Left colon (tissue), 2 donors: Measurements from ENCODE around the gene UNC45A. TPM values are rescaled to one million over a fixed set of nuclear protein-coding genes. Genes with fewer than 3 reads are reported as not detected.
A peak's percentile ranks its signal among the peaks of the same experiment; 100 is the strongest.
"Not testable (repeated sequence)": the region's sequence is repeated elsewhere in the genome, so short reads cannot be mapped to it uniquely, and the experiment has no call there.

ENCODE experiments used
- ATAC-seq: fragments of 200-7000 bp; cut with Tn5 transposase; one replicate; pipeline ENCODE4 v1.9.1; 2020; ENCODE audit warnings: mild to moderate bottlenecking, moderate library complexity
- DNase-seq, 2 donors: peaks; one replicate each; pipeline ENCODE4 v3.0.0-alpha.2; 2020
- intact Hi-C, 2 donors: fragments of 100-400 bp; cut with DNase I in 1 of 2; cut with micrococcal nuclease in 1 of 2; formaldehyde crosslinking; loops; one replicate each; pipeline versions ENCODE4 v1.11.2 to v1.14.0; 2022; cut with DNase I, micrococcal nuclease
- total RNA-seq, 2 donors: library from RNA; stranded (reverse); fragmentation: NEBNext Ultra II Directional; extraction: Animal tissue kit (Norgen Biotek cat#: 25700); gene quantifications; one replicate each; pipeline ENCODE4 v1.2.1, GENCODE V29; 2021
- donor health status: DM: no; HTN: no; CAD: no.
- donor health status: DM: yes; HTN: yes; CAD: no.

UNC45A gene
- total RNA-seq, 2 donors from 2014 or later = 53.0 to 58.1 TPM

- no peak for ATAC-seq
- intact Hi-C loops = no loop called here
- no peak for DNase-seq
Observed at GRCh38 chr15:90914305-90915080, 20.6 kb upstream of the UNC45A start.

DNA sequence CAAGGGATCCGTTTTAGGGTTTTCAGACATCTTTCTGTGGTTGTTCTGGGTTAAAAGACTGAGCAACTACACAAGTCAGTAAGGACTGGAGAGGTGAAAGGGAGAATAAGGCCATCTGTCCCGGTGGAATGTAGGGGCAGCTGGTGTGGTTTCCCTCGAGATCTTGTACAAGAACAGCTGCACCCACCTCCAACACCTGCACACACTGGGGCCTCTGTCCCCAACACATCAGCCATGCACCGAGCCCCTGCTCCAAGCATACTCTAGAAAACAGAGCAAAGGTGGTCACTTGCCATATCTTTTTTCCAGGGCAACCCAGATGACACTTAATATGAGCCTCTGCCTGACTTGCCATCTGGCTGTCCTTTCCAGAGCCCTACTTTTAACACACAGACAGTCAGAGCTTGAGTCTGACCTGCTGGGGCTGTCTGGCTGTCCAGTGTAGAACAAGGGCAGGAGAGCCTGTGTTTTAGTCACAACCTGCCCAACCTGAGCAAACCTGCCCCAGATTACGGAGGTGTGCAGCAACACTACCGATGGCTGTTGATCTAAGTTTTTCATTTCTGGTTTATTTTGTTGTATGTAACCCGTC lies 19.8 kb upstream of the UNC45A start:
- DNase-seq (no peak), ATAC-seq (no peak)
- intact Hi-C loops = no loop called here

- ATAC-seq (no peak), DNase-seq (peak; percentile 34 to 56)
- intact Hi-C loops = no loop called here
Observed at GRCh38 chr15:90915808-90916440, 19.2 kb upstream of the UNC45A start.

DNA sequence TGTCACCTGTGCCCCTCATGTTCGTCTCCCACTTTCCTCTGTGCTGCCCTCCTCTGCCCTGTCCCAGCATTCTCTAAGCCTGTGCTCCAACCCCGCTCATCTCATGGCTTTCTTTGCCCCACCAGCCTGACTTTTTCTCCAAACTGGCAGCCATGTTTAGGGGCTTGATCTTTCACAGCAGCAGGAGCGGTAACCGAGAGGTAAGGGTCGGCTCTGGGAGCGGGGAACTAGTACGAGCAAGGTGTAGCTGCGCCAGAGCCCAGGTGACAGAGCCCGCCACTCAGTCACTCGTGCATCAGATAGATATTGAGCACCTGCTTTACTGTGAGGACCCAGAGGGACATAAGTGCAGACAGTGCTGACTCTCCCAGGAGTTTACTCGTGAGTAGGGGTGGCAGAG lies 18.6 kb upstream of the UNC45A start:
- no peak for ATAC-seq
- DNase-seq = no peak
- intact Hi-C loops = no loop called here

DNA sequence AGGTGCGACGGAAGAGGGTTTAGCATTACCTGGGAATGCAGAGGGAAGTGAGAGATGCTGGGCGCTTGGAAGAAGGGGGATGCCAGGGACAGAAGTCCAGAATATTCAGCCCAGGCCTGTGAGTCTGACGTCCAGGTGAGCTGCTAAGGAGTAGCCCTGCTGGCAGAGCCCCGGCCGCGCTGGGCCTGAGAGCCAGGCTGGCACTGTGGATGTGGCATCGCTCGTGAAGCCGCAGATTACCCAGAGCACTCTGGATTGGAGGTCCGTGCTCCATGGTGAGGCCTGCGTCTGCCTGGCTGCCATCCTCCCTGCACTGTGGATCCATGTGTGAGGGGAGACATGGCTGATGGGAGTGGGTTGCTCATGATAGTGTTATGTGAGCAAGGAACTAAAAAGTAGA lies 17.5 kb upstream of the UNC45A start:
- intact Hi-C loops = no loop called here
- ATAC-seq (no peak), DNase-seq (no peak)

DNA sequence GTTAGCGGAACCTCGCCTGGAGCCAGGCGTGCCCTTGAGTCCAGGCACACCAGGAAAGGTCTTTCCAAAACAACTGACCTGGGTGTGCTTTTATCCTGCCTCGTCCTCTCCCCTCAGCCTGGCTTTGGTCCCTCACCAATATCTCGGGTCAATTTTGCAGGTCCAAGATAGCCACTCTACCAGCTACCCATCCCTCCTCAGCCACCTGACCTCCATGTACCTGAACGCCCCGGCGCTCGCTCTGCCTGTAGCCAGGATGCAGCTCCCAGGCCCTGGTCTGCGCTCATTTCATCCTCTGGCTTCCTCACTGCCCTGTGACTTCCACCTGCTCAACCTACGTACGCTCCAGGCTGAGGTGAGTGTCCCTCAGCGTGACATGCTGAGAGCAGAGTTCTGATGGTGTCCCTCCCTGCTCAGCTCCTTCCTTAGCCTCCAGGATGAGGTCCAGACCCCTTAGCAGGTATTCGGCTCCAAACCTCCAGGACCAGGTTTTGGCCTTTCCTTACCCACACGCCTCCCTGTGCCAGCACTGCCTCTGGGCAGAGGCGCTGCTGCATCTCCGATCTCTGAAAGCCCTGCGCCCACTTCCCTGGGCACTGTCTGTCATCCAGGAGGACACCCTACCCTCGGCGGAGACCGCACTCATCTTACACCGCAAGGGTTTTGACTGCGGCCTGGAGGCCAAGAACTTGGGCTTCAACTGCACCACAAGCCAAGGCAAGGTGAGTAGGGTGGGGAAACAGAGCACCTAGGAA lies 16.9 kb upstream of the UNC45A start:
- ATAC-seq (no peak), DNase-seq (no peak)
- intact Hi-C loops = no loop called here

DNA sequence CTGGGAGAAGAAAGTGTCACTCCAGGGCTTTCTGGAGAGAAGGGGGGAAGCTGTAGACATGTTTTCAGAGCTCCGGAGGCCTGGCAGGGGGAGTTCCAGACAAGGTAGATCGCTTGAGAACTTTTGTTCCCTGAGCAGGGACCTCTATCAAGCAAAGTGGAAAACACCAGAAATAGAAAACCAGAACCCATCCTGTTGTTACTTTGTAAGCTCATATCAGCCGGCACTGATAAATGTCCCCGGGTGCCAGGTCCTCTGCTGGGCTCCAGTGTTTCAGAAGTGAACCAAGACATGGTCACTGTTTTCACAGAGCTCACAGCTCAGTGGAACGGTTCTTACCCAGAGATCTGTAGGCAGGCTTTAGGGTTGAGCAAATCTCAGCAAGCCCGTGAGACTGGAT lies 16.2 kb upstream of the UNC45A start:
- intact Hi-C loops = no loop called here
- no peak for DNase-seq
- no peak for ATAC-seq

GRCh38 chr15:90921887-90922286 lies 13.2 kb upstream of the UNC45A start:
- intact Hi-C loops = no loop called here
- ATAC-seq (no peak), DNase-seq (no peak)

DNA sequence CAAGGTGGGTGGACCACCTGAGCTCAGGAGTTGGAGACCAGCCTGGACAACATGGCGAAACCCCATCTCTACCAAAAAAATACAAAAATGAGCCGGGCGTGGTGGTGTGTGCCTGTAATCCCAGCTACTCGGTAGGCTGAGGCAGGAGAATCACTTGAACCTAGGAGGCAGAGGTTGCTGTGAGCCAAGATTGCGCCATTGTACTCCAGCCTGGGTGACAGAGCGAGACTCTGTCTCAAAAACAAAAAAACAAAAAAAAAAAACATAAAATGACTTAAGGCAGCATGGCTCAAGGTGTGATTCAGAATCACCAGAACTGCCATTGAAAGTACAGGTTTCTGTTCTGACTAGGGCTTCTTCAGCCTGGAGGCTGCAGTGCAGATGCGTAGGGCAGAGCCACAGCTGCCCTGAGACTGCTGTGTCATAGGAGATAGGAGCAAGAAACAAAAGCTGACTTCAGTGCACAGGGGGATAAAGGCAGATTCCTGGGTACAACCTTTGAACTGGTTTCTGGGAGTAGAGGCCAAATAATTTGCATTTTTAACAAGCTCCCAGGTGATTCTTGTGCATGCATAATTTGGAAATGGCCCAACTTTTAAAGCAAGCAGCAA lies 12.3 kb upstream of the UNC45A start:
- ATAC-seq = peak; percentile 14
- DNase-seq, intact Hi-C loops: not testable (repeated sequence)

- ATAC-seq (no peak), DNase-seq (no peak)
- intact Hi-C loops = no loop called here
Observed at GRCh38 chr15:90924375-90924774, 10.7 kb upstream of the UNC45A start.

GRCh38 chr15:90926766-90927165 lies 8.3 kb upstream of the UNC45A start:
- intact Hi-C loops, ATAC-seq, DNase-seq: not testable (repeated sequence)

- ATAC-seq, DNase-seq, intact Hi-C loops: not testable (repeated sequence)
Observed at GRCh38 chr15:90928106-90928505, 7.0 kb upstream of the UNC45A start.

DNA sequence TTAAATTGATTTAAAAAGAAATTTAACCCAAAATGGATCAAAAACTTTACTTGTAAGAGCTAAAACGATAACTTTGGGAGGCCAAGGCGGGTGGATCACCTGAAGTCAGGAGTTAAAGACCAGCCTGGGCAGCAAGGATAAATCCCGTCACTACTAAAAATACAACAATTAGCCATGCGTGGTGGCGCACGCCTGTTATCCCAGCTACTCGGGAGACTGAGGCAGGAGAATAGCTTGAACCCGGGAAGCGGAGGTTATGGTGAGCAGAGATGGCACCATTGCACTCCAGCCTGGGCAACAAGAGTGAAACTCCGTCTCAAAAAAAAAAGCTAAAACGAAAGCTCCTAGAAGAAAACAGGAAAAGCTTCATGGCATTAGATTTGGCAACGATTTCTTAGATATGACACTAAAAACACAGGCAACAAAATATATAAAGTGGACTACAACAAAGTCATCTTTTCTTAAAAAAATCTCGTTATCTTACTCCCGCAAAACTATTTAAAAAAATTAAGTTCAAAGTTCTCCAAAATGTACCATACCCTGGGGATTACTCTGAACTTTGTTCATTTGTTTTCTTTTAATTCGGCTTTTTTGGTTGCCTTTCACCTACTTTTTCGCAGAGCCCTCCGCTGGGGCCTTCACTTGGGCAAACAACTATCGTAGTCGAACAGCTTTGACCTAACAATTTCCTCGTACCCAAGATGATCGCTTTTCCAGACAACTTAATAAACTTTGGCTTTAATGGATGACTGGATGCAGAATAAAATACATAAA lies 5.7 kb upstream of the UNC45A start:
- intact Hi-C loops = no loop called here
- ATAC-seq = peak; percentile 0
- no peak for DNase-seq

DNA sequence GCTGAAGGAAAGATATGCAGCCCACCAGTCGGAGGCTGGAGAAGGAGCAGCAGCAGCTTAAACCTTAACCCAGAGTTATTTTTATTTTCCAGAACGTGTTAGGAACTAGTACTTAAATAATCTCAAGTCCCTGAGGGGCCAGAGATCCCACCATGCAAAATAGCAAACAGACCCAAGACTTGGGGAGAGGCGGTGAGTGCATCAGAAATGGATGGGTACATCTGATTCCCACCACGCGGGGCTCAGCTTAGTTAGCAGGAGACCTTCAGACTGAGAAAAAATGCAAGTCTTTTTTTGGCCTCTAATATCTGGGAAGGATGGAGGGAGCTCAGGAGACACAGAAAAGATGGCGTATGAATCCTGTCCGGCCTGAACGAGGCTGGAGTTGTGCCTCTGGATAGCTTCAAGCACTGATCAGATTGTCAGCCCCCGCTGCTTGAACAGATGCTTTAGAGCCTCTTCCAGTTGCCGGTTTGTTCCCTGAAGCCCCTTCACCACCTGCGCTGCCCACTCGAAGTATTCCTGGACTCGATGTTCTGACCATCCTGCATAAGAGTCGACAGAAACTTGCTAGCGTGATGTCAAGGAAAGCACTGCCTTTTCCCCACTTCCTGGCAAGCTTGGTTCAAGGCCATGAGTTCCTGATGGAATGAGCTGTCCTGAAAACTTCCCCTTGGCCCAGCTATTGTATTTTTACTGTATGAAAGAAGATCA lies 4.1 kb upstream of the UNC45A start:
- DNase-seq = peak in 1 of 2 donors; percentile 30
- ATAC-seq = no peak
- intact Hi-C loops = no loop called here

- DNase-seq = no peak
- no peak for ATAC-seq
- intact Hi-C loops = no loop called here
Observed at GRCh38 chr15:90931575-90931827, 3.6 kb upstream of the UNC45A start.

DNA sequence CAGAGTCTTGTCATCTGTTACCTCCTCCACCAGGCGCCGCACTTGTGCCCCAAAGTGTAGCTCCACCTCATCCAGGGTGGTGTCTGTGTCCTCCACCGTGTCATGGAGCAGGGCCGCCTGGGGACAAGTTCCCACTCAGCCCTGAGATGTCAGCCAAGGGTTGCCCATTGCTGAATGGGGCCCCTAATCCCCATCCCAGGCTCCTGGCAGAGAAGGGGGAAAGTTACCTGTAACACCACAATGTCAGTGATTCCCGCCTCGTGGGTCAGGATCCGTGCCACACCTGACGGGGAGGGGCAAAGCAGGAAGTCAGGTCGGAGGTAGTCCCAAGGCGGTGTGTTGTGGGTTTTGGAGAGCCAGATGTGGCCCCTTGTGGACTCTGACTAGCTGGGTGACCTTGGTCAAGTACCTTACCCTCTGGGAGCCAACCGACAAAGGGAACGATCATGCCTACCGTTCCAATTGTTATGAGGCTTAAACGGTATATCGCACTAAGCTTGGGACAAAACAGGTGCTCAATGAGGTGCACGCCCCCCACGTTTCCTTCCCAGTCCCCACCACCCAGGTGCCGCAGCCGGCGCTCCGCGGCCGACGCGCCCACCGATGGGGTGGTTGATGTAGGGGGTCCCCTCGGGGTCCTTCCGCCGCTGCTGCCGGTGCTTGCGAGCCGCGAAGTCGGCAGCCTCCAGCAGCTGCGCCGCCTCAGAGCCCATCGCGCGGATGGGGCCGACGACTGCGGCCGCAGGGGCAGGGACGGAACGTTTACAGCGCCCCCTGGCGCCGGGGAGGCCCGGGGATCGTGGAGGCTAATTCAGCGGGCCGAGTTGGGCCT lies 3.0 kb upstream of the UNC45A start, which contains the start of gene HDDC3:
Gene HDDC3, minus strand, starts transcription at position 722 of the 832 bp plus-strand sequence. Its CDS starts 9 bp downstream, at position 713.
- intact Hi-C loops = no loop called here
- peak; percentile 92 to 97 for DNase-seq
- ATAC-seq = peak; percentile 60

- intact Hi-C loops = no loop called here
- ATAC-seq (no peak), DNase-seq (no peak)
Observed at GRCh38 chr15:90932660-90932991, 2.5 kb upstream of the UNC45A start.
